CD1c-positive myeloid dendritic cell (primary cell): ENCODE results near the gene ARMC3.
"Not testable (repeated sequence)": the region's sequence is repeated elsewhere in the genome, so short reads cannot be mapped to it uniquely, and the experiment has no call there.

Experiments
- DNase-seq: peaks from one replicate; pipeline ENCODE4 v3.0.0-alpha.2; 2016; ENCODE audit errors: extremely low spot score

The ARMC3 gene

DNA sequence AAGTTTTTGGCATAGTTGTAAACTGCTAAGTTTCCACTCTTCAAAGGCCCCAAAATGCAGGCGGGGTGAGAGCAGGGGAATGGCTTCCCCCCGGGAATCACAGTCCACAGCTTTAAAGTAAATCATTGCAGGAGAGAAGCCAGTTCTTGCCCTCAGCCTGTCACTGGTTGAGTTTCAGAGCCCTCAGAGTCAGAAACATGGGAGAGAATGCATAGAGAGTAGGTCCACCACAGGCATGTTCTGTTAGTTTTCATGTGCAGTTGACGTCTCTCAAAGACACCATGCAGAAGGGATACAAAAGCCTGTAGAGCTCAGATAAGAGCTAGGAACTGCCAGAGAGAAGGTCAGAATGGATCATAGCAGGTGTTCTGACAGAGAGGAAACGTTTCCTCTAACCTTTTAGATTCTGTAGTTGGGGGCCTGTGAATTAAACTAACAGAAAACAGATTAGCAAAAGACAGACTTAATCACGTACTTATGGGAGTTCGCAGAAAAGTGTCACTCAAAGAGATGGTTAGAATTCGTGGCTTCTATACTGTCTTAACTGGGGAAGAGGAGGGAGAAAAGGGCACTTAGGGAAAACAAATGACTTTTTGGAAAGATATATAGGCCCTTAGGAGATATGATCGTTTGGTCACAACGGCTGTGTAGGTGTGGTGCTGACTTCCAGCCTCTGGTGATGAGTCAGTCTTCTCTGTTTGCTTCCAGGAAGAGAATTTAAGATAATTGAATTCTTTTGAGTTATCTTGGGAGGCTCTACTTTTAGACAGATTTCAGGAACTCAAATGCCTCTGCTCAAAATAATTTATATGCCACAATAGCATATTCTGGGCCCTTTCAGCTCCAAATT lies 119.6 kb downstream of the ARMC3 start:
- no peak for DNase-seq

DNA sequence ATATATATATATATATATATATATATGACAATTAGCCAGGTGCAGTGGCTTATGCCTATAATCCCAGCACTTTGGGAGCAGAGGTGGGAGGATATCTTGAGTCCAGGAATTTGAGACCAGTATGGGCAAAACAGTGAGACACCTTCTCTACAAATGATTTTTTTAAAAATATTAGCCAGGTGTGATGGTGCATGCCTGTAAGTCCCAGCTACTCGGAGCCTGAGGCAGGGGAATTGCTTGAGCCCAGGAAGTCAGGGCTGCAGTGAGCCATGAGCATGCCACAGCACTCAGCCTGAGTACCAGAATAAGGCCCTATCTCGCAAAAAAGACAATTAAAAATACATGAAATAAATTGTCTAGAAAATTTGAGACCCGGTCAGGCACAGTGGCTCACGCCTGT lies 120.3 kb downstream of the ARMC3 start:
- DNase-seq = no peak

DNA sequence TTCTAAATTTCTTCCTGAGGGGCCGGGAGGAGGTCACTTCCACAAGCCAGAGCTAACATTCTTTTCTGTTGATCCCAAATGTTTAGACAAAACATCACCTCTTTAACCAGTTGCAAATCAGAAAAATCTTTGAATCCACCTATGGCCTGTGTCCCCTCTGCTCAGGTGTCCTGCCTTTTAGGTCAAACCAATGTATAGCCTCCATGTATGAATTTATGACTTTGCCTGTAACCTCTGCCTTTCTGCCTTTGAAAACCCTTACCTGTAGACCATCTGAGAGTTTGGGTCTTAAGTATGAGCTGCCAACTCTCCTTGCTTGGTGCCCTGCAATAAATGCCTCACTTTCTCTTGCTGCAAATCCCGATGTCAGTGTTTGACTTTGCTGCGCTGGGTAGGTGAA lies 123.4 kb downstream of the ARMC3 start:
- DNase-seq = no peak

DNA sequence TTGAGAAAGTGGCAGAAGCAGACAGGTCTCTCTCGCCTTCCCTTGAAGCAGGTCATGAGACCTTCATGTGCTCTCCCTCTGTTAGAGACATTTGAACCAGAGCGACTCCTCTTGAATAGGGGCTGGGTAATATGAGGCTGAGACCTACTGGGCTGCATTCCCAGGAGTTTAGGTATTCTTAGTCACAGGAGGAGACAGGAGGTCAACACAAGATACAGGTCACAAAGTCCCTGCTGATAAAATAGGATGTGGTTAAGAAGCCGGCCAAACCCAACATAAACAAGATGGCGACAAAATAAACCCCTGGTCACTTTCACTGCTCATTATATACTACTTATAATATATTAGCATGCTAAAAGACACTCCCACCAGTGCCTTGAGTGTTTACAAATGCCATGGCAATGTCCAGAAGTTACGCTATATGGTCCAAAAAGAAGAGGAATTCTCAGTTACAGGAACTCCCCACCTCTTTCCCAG lies 124.0 kb downstream of the ARMC3 start:
- no peak for DNase-seq

DNA sequence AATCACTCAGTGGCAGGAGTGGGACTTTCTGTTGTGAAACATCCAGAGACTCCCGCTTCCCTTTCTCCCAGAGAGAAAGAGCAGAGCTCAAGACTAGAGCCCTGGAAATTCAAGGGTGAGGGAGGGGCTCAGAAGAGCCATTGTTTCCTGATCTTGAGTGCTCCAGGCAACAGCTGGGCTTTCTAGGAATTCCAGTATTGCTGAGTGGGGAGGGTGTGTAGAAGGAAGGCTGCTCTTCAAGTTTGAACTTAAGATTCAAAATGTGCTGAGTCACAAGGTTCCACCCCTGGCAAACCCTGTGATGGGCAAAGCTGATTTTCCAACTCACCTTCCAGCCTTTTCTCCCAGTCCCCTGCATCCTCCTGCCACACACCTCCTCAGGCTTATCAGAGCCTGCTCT lies 125.2 kb downstream of the ARMC3 start:
- peak; percentile 30 for DNase-seq

DNA sequence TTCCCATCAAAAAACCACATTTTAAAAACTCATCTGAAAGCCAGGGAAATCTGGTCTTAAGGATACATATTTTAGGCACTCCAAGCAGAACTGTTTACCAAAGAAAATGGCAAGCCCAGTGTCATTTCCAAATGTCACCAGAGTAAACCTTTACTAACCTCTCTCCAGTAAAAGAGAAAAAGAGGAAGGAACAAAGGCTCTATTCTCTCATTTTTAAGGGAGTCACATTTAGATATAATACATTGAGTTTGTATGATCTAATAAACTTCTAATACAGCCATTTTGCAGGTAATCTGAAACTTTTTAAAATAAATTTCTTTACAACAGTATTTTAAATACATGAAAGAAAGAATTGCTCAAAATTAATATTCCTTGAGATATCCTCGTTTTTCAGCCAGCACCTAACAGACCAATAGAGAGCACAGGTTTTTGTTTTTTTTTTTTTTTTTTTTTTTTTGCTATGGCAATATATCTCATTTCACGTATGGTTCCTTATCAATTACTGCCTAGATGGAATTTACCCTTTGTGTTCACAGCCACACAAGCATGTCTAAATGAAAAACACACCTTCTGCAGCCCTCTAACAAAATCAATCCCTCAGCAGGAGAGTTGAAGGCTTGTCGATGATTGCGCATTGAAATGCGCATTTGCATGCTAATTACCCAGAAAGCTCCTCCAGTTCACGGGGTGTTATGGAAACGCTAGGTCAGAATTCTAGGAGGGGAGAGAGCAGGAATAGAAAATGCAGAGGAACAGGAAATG lies 127.8 kb downstream of the ARMC3 start:
- no peak for DNase-seq

DNA sequence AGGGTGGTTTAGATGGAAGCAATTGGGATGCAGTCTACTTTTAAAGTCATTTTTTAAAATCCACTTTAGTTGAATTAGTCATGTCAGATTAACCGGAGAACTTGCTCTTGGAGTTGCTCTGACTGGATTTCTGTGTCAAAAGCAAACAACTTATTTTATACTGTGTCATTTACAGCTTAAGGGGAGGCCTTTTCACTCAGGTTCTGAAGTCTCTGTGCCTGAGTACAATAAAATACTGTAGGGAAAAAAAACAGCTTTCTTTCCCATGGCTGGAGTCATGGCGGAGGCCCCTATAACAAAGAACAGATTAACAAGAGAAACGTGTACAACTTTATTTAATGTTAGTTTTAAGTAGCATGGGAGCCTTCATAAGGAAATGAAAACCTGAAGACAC lies 128.3 kb downstream of the ARMC3 start:
- no peak for DNase-seq

DNA sequence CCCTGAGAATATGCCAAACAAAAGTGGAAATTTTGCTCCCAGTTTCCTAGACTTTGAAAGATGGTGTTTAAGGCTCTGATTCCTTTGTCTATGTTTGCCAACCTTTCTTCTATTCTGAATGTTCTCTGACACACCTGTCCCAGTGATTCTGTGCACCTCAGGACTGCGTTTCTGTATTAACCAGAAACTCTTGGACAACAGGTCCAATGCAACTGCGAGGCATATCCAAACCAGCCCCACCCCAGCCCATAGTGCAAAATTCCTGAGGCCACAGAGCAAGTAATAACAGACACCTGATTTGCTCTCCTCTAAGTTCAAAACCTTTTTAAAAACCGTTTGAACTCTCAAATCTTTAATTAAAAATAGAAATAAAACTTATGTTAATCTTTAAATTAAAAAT lies 130.5 kb downstream of the ARMC3 start:
- DNase-seq = no peak

DNA sequence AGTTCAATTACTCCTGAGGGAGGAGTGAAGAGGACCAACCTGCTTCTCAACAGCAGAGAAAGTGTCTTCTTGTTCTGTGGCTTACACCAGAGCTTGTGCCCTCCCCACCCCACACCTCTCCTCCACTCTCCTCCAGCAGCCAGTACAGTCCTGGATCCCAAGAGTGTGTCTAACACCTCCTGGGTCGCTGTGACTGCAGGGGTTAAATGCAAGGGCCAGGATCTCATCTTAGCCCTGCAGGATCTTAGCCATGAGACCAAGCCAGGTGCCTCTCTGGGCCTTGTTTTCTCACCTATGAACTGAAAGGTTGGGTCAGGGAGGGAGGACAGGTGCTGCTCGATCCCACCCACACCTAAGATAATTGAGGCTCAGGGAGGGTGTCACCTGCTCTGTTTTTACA lies 133.1 kb downstream of the ARMC3 start:
- DNase-seq = no peak

DNA sequence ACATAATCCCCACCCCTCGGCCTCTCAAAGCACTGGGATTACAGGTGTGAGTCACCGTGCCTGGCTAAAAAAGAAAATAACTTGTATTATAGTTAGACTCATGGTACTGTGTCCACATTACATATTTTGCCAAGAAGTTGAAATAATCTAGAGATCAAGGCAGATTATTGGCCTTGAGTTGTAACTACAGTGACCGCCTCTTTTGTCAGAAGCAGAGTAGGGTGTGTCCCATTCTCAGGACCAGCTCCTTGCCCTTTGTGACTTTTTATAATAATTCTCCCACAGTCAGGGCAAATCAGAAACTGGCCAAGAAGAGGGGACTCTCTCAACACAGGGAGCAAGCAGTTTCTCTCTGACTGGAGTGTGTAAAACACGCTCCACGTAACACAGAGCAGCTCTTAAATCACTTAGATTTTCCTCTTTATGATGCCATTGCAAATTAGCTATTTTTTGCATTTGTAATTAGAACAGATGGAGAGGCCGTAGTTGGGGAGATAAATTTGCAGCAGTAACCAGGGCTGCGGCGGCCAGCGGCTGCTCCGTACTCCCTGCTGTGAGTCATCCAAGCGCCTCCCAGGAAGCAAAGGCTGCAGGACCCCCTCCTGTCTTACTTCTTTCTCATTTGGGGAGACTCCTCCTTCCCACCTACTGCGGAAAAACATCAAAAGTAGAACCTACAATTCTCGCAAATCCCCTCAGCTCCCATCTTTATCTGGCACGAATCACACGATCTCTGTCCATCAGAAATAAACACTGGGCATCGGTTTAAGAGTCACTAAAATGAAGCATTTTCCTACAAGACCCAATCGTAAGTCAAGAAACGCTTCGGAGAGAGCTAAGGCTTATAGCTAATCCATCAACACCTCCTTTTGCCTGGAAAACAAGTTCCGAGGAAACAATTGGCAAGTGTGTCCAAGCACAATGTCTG lies 135.5 kb downstream of the ARMC3 start:
- no peak for DNase-seq

DNA sequence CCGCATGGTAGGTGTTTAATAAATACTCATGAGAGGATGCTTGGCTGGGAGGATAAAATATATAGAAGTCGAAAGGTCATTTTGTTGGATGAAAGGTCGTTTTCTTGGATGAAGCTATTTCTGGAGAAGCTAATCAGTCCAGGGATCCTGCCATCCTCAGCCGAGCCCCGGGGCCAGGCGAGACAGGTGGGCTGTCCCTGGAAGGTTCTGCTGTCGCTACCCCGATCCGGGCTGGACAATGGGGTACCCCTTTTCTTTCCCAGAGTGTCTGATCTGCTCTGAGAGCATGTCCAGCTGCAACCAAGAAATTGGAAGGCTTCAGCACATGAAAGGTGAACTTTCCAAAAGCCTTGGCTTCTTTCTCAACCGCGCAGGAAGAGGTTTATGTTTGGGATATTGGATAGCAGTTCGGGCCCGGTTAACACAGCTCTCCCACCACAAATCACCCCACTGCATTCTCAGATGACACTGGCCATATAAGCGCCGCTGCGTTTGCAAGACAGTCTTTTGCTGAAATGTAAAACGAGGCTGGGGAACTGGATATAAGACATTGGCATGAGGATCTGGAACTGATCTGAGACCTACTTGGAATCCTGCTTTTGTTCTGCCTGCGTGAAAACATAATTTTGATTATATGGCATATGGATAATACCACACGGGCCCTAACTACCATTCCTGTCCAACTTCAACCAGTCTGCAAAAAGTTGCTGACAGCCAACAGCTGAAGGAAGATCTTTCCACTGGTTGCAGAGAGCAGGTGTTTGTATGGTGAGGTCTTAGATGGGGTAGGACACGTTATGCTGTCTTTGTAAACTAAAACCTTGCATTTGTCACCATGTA lies 136.3 kb downstream of the ARMC3 start:
- DNase-seq = no peak

DNA sequence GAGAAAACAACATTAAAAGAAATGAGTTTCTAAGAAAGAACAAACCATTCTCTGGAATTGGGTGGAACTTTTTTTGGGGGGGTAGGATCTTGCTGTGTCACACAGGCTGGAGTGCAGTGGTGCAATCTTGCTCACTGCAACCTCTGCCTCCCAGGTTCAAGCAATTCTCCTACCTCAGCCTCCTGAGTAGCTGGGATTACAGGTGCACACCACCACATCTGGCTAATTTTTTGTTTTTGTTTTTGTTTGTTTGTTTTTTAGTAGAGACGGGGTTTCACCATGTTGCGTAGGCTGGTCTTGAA lies 136.9 kb downstream of the ARMC3 start:
- not testable (repeated sequence) for DNase-seq

DNA sequence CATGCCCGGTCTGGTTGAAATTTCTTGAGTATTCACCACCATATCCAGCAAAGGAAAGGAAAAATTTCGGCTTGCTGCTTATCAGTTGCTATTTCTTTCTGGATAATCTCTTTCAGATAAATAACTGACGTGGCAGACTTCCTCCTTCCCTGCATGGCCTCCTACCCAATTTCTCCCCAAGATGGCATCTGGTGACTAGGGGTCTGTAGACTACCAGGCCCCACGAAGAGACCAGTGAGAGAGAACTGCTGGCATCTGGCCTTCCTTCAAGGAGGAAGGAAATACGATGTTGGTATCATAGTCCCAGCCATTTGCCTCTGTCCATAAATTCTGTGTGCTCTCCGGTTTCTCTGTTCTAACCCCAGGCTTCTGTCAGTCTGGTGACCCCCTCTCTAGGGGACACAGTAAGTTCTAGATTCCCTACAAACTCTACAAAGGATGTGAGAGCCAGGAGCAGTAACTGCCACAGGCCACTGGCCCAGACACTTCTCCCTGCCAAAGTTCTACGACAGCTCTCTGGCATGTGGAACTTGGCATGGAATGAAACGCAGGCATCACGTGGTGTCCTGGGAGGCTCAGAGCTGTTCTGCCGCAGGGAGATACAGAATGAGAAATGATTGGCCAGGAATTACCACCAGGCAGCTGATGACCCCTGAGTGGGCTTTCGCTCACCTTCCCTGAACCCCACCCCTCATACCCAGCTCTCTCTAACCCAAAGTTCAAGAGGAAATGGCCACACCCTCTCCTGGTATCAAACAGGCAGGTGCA lies 137.5 kb downstream of the ARMC3 start:
- no peak for DNase-seq

DNA sequence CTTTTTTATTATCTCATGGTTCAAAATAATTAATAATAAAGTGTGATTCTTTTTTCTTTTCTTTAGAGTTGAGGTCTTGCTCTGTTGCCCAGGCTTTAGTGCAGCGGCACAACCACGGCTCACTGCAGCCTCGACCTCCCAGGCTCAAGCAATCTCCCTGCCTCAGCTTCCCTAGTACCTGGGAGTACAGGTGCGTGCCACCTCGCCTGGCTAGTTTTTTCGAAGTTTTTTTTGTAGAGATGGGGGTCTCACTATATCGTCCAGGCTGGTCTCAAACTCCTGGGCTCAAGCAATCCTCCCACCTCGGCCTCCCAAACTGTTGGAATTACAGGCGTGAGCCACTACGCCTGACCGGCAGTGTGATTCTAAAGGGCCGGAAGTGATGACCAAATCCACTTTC lies 139.5 kb downstream of the ARMC3 start:
- DNase-seq = no peak

DNA sequence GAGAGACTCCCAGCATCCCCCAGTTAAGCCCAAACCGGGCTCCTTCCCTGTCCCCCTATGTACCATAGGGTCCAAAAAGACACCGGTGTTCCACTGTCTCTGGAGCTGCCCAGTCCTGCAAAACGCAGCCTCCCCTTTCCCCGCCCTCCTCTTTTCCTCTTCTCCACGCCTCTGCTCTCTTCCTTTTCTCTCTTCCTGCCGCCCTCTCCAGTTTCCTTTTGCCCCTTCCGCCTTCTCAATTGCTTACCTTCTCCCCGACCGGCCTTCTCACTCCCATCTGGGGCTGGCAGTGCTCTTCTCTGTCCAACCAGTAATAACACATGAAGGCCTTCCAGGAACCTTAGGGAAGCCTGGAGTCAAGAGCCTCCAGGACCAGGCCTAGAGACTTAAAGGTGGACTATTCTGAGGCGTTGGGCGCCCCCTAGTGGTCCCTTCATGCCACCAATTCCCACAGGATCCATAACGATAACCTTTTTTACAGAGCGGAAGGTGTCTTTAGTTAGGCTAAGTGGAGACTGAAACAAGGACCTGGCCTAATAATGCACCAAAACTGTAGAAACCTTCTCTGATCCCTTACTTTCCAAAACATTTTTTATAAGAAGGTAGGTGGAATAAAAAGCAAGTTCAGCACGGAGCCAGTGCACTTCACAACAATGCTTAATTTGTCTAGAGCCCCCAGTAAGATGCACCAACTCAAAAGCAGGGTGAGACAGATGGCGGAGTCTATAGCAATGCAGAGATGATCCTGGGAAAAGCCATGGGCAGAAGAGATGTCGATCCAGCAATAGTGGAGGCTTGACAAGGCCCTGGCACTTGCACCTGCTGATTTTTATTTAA lies 140.3 kb downstream of the ARMC3 start:
- peak; percentile 66 for DNase-seq

DNA sequence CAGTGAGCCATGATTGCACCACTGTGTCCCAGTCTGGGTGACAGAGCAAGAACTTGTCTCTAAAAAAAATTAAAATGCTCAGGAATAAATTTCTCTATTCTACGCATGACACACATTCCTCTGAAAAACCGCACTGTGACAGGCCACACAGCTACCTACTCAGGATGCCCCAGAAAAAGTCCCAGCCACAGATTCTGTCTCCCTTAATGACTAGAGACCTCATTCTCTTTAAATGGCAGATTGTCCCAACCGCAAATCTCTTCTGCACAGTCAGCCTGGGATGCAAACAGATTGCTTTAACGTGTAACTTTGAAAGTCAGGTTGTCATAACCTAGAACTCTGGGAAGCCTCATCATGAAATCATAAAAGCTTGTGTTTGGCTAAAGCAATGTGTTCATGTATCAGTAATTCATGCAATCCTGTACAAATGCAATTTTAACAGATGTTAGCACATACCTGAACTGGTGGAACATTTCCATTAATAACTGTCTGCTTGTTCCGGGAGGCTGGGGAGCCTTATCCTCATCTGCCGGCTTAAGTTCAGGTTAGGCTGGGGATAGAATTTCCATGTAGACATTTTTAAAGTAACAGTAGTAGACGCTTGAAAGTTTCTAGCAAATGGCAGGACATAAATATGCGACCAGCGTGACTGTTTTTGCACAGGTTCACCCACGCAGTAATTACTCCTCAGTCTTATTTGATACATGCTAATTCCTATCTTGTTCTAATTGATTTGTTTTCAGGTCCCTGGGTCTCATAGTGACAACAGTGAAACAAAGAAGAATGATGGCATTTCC lies 141.4 kb downstream of the ARMC3 start:
- no peak for DNase-seq

DNA sequence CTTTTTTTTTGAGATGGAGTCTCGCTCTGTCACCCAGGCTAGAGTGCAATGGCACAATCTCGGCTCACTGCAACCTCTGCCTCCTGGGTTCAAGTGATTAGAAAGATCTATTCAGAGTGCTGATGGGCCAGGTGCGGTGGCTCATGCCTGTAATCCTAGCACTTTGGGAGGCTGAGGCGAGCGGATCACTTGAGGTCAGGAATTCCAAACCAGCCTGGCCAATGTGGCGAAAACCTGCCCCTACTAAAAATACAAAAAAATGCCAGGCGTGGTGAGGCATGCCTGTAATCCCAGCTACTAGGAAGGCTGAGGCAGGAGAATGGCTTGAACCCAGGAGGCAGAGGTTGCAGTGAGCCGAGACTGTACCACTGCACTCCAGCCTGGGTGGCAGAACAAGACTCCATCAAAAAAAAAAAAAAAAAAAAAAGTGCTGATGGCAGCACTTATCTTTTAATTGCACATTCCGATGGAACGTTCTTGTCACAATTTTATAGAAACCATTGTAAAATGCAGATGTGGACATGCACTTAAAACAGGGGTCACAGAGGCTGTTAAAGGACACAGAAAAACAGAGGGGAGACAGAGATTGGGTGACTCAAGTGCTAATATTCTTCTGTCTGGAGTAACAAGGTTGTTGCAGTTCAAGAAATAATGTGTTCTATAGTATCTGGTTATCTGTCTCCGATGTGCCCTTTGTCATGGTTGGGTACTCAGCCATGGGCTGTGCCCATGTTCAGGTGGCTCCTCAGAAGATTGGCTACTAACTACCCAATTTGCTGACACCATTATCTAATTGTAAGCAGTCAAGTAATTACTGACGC lies 142.4 kb downstream of the ARMC3 start:
- not testable (repeated sequence) for DNase-seq

DNA sequence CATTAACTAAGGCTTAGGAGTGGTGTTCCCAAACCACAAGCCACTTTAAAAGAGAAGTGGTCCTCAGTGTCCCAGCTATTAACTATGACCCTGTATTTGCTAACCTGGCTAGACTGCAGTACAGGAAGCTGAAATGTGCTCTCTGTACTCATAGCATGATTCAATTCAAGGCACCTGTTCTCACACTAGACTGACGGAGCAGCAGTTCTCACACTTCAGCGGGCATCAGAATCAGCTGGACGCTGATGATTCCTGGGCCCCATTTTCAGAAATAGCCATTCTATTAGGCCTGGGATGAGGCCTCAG lies 143.0 kb downstream of the ARMC3 start:
- no peak for DNase-seq
